ENCODE data around the gene ZFAND5.

Gene ZFAND5

GRCh38 chr9:72326641-72327040 lies 38.4 kb downstream of the ZFAND5 start:
- Histone ChIP-seq H3K27me3 (ENCODE audit: control insufficient read depth, insufficient read depth, low read length) (no peaks in the 10 kb centered on the region), H3K4me2 (ENCODE audit: low read length) (no peak overlapping the region), H3K9ac (no peak overlapping the region), H3K9me3 (ENCODE audit: control insufficient read depth, low read length) (no peaks in the 10 kb centered on the region), H3K27ac (no peak overlapping the region), H3K79me2 (no peaks in the 10 kb centered on the region), H2AFZ (no peak overlapping the region), H3K36me3 (ENCODE audit: control insufficient read depth, insufficient read depth, low read length) (no peaks in the 10 kb centered on the region), H3K4me1 (no peaks in the 10 kb centered on the region), H3K4me3 (ENCODE audit: low read depth, low read length) (no peak overlapping the region)
- TF ChIP-seq CTCF (IDR thresholded peaks at IDR 0.05): no peak

GRCh38 chr9:72324974-72325373 lies 40.0 kb downstream of the ZFAND5 start:
- no peak overlapping the region for H3K27ac ChIP-seq
- H3K9ac ChIP-seq: no peak overlapping the region
- H3K4me1 ChIP-seq: no peaks in the 10 kb centered on the region
- no peak overlapping the region for H3K4me2 ChIP-seq (ENCODE audit: low read length)
- no peak for TF ChIP-seq CTCF (IDR thresholded peaks at IDR 0.05)
- H3K36me3 ChIP-seq (ENCODE audit: control insufficient read depth, insufficient read depth, low read length): no peaks in the 10 kb centered on the region
- no peaks in the 10 kb centered on the region for H3K27me3 ChIP-seq (ENCODE audit: control insufficient read depth, insufficient read depth, low read length)
- H3K9me3 ChIP-seq (ENCODE audit: control insufficient read depth, low read length): no peaks in the 10 kb centered on the region
- no peak overlapping the region for H3K4me3 ChIP-seq (ENCODE audit: low read depth, low read length)
- no peaks in the 10 kb centered on the region for H3K79me2 ChIP-seq
- H2AFZ ChIP-seq: no peak overlapping the region

DNA sequence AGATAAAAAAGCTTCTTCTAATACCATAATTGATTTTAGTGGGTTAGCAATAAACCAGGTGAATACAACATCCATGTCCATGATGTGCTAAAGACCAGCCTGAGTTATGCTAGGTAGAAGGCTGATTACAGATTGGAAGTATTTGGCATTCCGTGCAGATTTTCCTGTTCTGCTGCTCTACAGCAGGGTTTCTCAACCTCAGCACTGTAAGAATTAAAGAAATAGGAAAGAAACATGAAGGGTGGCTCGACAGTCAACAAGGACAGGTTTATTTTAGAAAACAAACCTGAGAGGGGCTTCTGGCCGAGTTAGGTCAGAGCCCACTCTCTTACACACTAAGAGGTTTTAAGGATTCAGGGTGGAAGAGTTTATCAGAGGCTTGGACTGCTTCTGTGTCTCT lies 42.3 kb downstream of the ZFAND5 start:
- no peak overlapping the region for H3K27ac ChIP-seq

GRCh38 chr9:72322259-72322658 lies 42.7 kb downstream of the ZFAND5 start:
- Histone ChIP-seq H3K27me3 (ENCODE audit: control insufficient read depth, insufficient read depth, low read length) (no peaks in the 10 kb centered on the region), H3K27ac (no peak overlapping the region), H3K79me2 (no peaks in the 10 kb centered on the region), H2AFZ (no peak overlapping the region), H3K4me1 (no peaks in the 10 kb centered on the region), H3K36me3 (ENCODE audit: control insufficient read depth, insufficient read depth, low read length) (no peaks in the 10 kb centered on the region), H3K9ac (no peak overlapping the region), H3K9me3 (ENCODE audit: control insufficient read depth, low read length) (no peaks in the 10 kb centered on the region), H3K4me2 (ENCODE audit: low read length) (no peak overlapping the region), H3K4me3 (ENCODE audit: low read depth, low read length) (no peak overlapping the region)
- no peak for TF ChIP-seq CTCF (IDR thresholded peaks at IDR 0.05)

More for the DNA sequence above, 42.3 kb downstream of the ZFAND5 start:
- no peak overlapping the region for H3K4me2 ChIP-seq (ENCODE audit: low read length)
- H3K36me3 ChIP-seq (ENCODE audit: control insufficient read depth, insufficient read depth, low read length): no peaks in the 10 kb centered on the region
- no peak overlapping the region for H2AFZ ChIP-seq
- no peak for TF ChIP-seq CTCF (IDR thresholded peaks at IDR 0.05)
- no peak overlapping the region for H3K4me3 ChIP-seq (ENCODE audit: low read depth, low read length)
- H3K79me2 ChIP-seq: no peaks in the 10 kb centered on the region
- H3K4me1 ChIP-seq: no peaks in the 10 kb centered on the region
- H3K9me3 ChIP-seq (ENCODE audit: control insufficient read depth, low read length): no peaks in the 10 kb centered on the region
- no peaks in the 10 kb centered on the region for H3K27me3 ChIP-seq (ENCODE audit: control insufficient read depth, insufficient read depth, low read length)
- no peak overlapping the region for H3K9ac ChIP-seq

DNA sequence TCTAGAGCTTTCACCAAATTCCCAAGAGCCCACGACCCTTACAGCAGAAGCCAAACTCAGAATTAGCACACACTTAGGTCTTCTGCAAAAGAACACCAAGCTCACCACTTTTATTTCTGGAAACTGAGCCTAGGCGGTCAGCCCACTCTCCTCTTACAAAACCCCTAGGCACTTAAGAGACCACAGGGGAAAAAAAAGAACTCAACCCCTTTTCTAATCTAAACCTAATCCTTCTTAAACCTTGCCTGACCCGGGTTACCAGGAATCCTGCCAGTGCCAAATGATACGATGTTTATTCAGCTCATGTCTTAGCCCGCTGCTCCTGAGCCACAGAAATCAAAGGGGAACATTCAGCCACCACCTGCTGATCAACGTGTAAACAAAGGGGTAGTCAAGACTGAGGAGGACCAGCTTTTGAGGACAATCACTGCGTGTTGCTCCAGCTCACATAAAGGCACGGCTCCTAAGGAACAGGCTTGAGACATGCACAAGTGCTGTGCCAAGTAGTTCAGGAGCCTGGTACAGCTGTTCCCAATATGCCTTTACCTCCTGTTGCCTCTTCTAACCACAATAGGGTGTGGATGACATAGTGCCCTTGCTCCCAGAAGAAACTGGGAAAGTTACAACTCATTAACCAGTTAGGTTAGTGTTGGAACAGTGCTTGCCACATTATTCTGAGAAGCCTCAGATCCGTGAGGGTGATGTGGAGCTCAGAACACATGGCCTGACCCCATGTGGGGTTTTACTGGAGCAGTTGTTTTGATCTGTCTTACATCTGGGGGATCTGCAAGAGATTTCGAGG lies 49.3 kb downstream of the ZFAND5 start:
- Histone ChIP-seq H2AFZ (peak overlapping the region; percentile 42), H3K4me1 (peaks cover 5% of the 10 kb centered on the region), H3K36me3 (ENCODE audit: control insufficient read depth, insufficient read depth, low read length) (no peaks in the 10 kb centered on the region), H3K4me2 (ENCODE audit: low read length) (no peak overlapping the region), H3K79me2 (no peaks in the 10 kb centered on the region), H3K27ac (no peak overlapping the region), H3K9me3 (ENCODE audit: control insufficient read depth, low read length) (no peaks in the 10 kb centered on the region), H3K27me3 (ENCODE audit: control insufficient read depth, insufficient read depth, low read length) (no peaks in the 10 kb centered on the region), H3K9ac (no peak overlapping the region), H3K4me3 (ENCODE audit: low read depth, low read length) (no peak overlapping the region)
- TF ChIP-seq CTCF (IDR thresholded peaks at IDR 0.05): no peak
